MM.1S (cell line): ENCODE results near the gene MAGI2.

Source experiments
- DNase-seq: peaks from one replicate; pipeline ENCODE4 v3.0.0-alpha.2; 2015
- H2AFZ ChIP-seq: fragments of 300-600 bp; sonication (generic); 2 replicates; pipeline ENCODE4 v1.6.0; 2016; ENCODE audit warnings: antibody characterized with exemption, low read length
- H3F3A ChIP-seq: fragments of 300-600 bp; sonication (generic); 2 replicates; pipeline ENCODE4 v1.6.1; 2016; ENCODE audit warnings: mild to moderate bottlenecking, antibody characterized with exemption, low read length, moderate library complexity, mixed read lengths; ENCODE audit not compliant: insufficient read depth
- H3K27ac ChIP-seq: fragments of 300-600 bp; sonication (generic); 2 replicates; pipeline ENCODE4 v1.5.1; 2016; ENCODE audit warnings: mild to moderate bottlenecking, low read length
- H3K27me3 ChIP-seq: fragments of 300-600 bp; sonication (generic); replicated peaks from 2 replicates; pipeline ENCODE4 v1.6.0; 2016; ENCODE audit warnings: low read length; ENCODE audit not compliant: insufficient read depth
- H3K36me3 ChIP-seq: fragments of 300-600 bp; sonication (generic); replicated peaks from 2 replicates; pipeline ENCODE4 v1.6.1; 2016; ENCODE audit warnings: mild to moderate bottlenecking, low read length, mixed read lengths; ENCODE audit not compliant: insufficient read depth
- H3K4me1 ChIP-seq: fragments of 300-600 bp; sonication (generic); 2 replicates; pipeline ENCODE4 v1.6.1; 2016; ENCODE audit warnings: low read length, mixed read lengths
- H3K4me2 ChIP-seq: fragments of 300-600 bp; sonication (generic); 2 replicates; pipeline ENCODE4 v1.6.0; 2016; ENCODE audit warnings: low read depth, low read length
- H3K4me3 ChIP-seq: fragments of 300-600 bp; sonication (generic); 2 replicates; pipeline ENCODE4 v1.5.1; 2016; ENCODE audit warnings: low read length, mixed read lengths
- H3K79me2 ChIP-seq: fragments of 300-600 bp; sonication (generic); 2 replicates; pipeline ENCODE4 v1.6.1; 2016; ENCODE audit warnings: mixed run types, low read length, mixed read lengths
- H3K9ac ChIP-seq: fragments of 300-600 bp; sonication (generic); 2 replicates; pipeline ENCODE4 v1.6.1; 2016; ENCODE audit warnings: low read length, mixed read lengths
- H3K9me2 ChIP-seq: fragments of 300-600 bp; sonication (generic); replicated peaks from 2 replicates; pipeline ENCODE4 v1.6.1; 2016; ENCODE audit warnings: mild to moderate bottlenecking, low read length, mixed read lengths; ENCODE audit not compliant: insufficient read depth
- H3K9me3 ChIP-seq: fragments of 300-600 bp; sonication (generic); replicated peaks from 2 replicates; pipeline ENCODE4 v1.6.1; 2016; ENCODE audit warnings: mild to moderate bottlenecking, low read length, mixed read lengths; ENCODE audit not compliant: insufficient read depth
- H4K20me1 ChIP-seq: fragments of 300-600 bp; sonication (generic); 2 replicates; pipeline ENCODE4 v1.6.1; 2016; ENCODE audit warnings: mild to moderate bottlenecking, low read length, moderate library complexity, mixed read lengths; ENCODE audit not compliant: insufficient read depth
- EZH2 ChIP-seq: fragments of 300-600 bp; sonication (generic); optimal IDR thresholded peaks from 2 replicates; pipeline ENCODE3; 2017; ENCODE audit warnings: low read depth, mild to moderate bottlenecking, antibody characterized with exemption, low read length, mixed read lengths
- EZH2phosphoT487 ChIP-seq: fragments of 300-600 bp; sonication (generic); IDR thresholded peaks from 2 replicates; pipeline ENCODE4 v1.6.1; 2018; ENCODE audit warnings: antibody characterized with exemption, low read length
- TF ChIP-seq, protein P1 (sequence below): fragments of 300-600 bp; sonication (generic); IDR thresholded peaks from 2 replicates; pipeline ENCODE4 v1.5.1; 2016; ENCODE audit warnings: antibody characterized with exemption, low read length, mixed read lengths

MAGI2 gene

DNA sequence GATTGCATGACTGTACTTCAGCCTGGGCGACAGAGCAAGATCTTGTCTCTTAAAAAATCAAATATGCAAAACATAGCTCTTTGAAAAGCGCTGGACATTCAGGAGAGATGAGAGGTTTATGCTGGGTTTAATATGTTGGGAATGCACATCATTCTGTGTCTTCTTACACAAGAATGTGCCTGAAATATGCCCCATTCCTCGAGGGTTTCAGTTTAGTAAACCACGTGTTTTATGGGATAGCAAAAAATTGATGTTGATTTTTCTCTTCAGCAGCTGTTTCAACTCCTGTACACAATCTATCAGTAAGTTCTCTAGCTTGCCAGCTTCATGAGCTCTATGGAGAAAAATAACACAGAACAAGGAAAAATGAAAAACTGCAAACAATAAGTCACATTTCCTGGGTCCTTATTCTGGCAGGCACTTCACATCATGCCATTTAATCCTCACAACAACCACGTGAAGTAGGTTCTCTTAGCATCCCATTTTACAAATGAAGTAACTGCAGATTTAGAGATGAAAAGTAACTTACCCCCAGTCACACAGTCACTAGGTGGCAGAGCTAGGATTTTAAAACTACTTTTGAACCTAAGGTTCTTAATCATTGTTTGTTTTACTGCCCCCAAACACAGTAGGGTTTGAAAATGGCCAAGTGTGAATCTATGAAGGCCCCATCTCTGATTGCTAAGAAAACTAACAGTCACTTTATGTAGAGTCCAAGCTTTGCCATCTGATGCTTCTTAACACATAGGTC lies 1231.3 kb downstream of the MAGI2 start:
- H3K4me1 ChIP-seq = no peaks in the 10 kb centered on the region
- no peaks in the 10 kb centered on the region for H3K36me3 ChIP-seq
- H3K9ac ChIP-seq = no peak overlapping the region
- no peak overlapping the region for H2AFZ ChIP-seq
- H3K27ac ChIP-seq = no peak overlapping the region
- H3K4me3 ChIP-seq = no peak overlapping the region
- no peaks in the 10 kb centered on the region for H3K9me3 ChIP-seq
- DNase-seq = no peak
- no peaks in the 10 kb centered on the region for H3F3A ChIP-seq
- H3K79me2 ChIP-seq = no peaks in the 10 kb centered on the region
- H3K27me3 ChIP-seq = no peaks in the 10 kb centered on the region
- no peaks in the 10 kb centered on the region for H4K20me1 ChIP-seq
- H3K4me2 ChIP-seq = no peak overlapping the region
- TF ChIP-seq, protein P1, sequence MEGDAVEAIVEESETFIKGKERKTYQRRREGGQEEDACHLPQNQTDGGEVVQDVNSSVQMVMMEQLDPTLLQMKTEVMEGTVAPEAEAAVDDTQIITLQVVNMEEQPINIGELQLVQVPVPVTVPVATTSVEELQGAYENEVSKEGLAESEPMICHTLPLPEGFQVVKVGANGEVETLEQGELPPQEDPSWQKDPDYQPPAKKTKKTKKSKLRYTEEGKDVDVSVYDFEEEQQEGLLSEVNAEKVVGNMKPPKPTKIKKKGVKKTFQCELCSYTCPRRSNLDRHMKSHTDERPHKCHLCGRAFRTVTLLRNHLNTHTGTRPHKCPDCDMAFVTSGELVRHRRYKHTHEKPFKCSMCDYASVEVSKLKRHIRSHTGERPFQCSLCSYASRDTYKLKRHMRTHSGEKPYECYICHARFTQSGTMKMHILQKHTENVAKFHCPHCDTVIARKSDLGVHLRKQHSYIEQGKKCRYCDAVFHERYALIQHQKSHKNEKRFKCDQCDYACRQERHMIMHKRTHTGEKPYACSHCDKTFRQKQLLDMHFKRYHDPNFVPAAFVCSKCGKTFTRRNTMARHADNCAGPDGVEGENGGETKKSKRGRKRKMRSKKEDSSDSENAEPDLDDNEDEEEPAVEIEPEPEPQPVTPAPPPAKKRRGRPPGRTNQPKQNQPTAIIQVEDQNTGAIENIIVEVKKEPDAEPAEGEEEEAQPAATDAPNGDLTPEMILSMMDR = peak; percentile 12
- TF ChIP-seq EZH2phosphoT487 = no peak
- no peaks in the 10 kb centered on the region for H3K9me2 ChIP-seq

DNA sequence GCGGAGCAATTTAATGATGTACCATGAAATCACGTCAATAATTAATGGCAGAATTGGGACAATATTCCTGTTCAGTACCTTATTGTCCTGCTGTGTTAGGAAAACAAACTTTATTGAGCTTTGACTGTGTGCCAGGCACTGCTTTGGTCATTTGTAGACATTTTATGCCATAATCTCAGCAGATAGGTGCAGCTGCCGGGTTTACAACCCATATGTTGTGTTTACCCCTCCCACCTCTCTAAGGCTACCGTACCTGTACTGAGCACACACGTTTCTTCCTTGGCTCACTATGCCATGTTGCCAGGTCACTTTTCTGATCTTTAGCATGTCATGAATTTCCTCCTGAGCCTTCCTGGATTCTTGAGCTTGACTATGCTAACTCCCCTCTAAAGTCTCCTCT lies 1232.7 kb downstream of the MAGI2 start:
- Histone ChIP-seq H4K20me1 (no peaks in the 10 kb centered on the region), H3K4me1 (no peaks in the 10 kb centered on the region)

DNA sequence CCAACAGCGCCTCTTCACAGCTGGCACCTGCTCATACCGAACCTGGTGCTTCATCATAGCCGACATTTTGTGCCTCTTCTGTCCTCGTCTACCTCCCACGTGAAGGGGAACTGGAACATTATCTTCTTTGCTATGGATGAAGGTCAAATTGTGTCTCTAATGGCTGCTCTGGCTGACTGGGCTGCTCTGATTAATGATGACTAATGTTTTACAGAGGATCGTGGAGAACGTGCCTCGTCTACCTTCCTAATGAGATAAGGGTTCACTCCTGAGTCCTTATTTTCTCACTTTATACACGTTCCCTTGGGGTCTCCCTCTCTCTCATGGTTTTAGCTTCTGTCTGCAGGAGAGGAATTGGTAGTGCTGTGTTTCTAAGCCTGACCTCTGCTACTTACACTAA lies 1234.6 kb downstream of the MAGI2 start:
- no peaks in the 10 kb centered on the region for H3K27me3 ChIP-seq
- H3K79me2 ChIP-seq = no peaks in the 10 kb centered on the region
- no peak overlapping the region for H3K4me3 ChIP-seq
- no peaks in the 10 kb centered on the region for H3F3A ChIP-seq
- no peak overlapping the region for H3K27ac ChIP-seq
- no peak overlapping the region for H3K4me2 ChIP-seq
- H3K4me1 ChIP-seq = no peaks in the 10 kb centered on the region
- H3K9me3 ChIP-seq = no peaks in the 10 kb centered on the region
- TF ChIP-seq, protein P1 = no peak
- TF ChIP-seq EZH2phosphoT487 (no peak), EZH2 (no peak)
- DNase-seq = no peak
- no peak overlapping the region for H3K9ac ChIP-seq
- H2AFZ ChIP-seq = no peak overlapping the region
- H4K20me1 ChIP-seq = no peaks in the 10 kb centered on the region
- H3K9me2 ChIP-seq = no peaks in the 10 kb centered on the region
- H3K36me3 ChIP-seq = no peaks in the 10 kb centered on the region

More for the DNA sequence above, 1232.7 kb downstream of the MAGI2 start:
- Histone ChIP-seq H3K9me3 (no peaks in the 10 kb centered on the region), H3F3A (no peaks in the 10 kb centered on the region), H3K4me2 (no peak overlapping the region), H3K36me3 (no peaks in the 10 kb centered on the region), H3K9ac (no peak overlapping the region), H3K9me2 (no peaks in the 10 kb centered on the region), H3K4me3 (no peak overlapping the region), H3K79me2 (no peaks in the 10 kb centered on the region), H2AFZ (no peak overlapping the region), H3K27ac (no peak overlapping the region), H3K27me3 (no peaks in the 10 kb centered on the region)
- no peak for TF ChIP-seq EZH2
- TF ChIP-seq, protein P1 = no peak
- no peak for TF ChIP-seq EZH2phosphoT487
- DNase-seq = no peak
